ENCODE data around the gene ARL10.
A peak's percentile ranks its signal among the peaks of the same experiment; 100 is the strongest.

Gene ARL10

DNA sequence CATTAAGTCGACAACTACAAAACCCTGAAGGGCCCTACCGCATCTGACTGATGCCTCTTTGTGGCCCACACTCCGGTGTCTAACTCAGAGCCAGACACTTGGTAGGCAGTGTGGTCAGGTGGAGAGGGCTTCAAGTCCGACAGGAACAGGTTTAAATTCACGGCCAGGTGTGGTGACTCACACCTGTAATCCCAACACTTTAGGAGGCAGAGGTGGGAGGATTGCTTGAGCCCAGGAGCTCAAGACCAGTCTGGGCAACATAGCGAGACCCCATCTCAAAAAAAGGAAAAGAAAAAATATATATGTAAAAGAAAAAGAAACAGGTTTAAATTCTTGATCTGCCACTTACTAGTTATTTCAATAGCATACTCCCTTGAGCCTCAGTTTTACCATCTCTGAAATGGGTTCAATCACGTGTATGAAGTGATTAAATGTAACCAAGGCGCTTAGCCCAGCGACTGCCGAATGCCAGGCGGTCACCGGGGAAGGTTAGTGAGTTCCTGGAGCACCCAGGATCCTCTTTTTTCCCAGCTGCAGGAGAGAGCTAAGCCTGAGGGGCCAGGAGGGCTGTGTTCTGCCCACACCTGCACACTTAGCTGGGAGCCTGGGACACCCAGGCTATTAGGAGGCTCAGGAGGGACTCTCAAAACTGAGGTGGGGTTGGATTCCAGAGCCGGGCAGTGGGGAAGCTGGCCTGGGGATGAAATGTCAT is 50.1 kb downstream of the ARL10 start:
- no peaks in the 10 kb centered on the region for H3K27me3 ChIP-seq (ENCODE audit: low read depth, low read length)
- H3K9me3 ChIP-seq (ENCODE audit: control insufficient read depth in 1 of 2, low read length in 2 of 2) = no peaks in the 10 kb centered on the region
- peak overlapping the region; percentile 88 to 92 for H3K4me3 ChIP-seq (ENCODE audit: low read depth in 1 of 2, low read length in 2 of 2)
- peaks cover 29 to 41% of the 10 kb centered on the region in 2 donors for H3K4me1 ChIP-seq (ENCODE audit: control insufficient read depth in 1 of 2, insufficient read depth in 2 of 2, low read length in 2 of 2)
- peaks cover 0 to 2% of the 10 kb centered on the region in 2 donors for H3K36me3 ChIP-seq (ENCODE audit: control insufficient read depth in 1 of 2, insufficient read depth in 2 of 2, low read length in 2 of 2)
- H3K27ac ChIP-seq (ENCODE audit: low read length) = peak overlapping the region; percentile 87

GRCh38 chr5:176415952-176416924 is 51.0 kb downstream of the ARL10 start, which contains the start of gene CLTB:
CLTB (minus strand) TSS chr5:176416539; CDS start chr5:176416363, 176 bp downstream.
- Histone ChIP-seq H3K4me1 (ENCODE audit: control insufficient read depth in 1 of 2, insufficient read depth in 2 of 2, low read length in 2 of 2) (peaks cover 29 to 41% of the 10 kb centered on the region in 2 donors), H3K36me3 (ENCODE audit: control insufficient read depth in 1 of 2, insufficient read depth in 2 of 2, low read length in 2 of 2) (no peaks in the 10 kb centered on the region), H3K27me3 (ENCODE audit: low read depth, low read length) (no peaks in the 10 kb centered on the region), H3K9me3 (ENCODE audit: control insufficient read depth in 1 of 2, low read length in 2 of 2) (no peaks in the 10 kb centered on the region), H3K27ac (ENCODE audit: low read length) (peak within 1 kb of the TSS; percentile 87), H3K4me3 (ENCODE audit: low read depth in 1 of 2, low read length in 2 of 2) (peak within 1 kb of the TSS; percentile 88 to 92)

- Histone ChIP-seq H3K9me3 (ENCODE audit: control insufficient read depth in 1 of 2, low read length in 2 of 2) (no peaks in the 10 kb centered on the region), H3K4me1 (ENCODE audit: control insufficient read depth in 1 of 2, insufficient read depth in 2 of 2, low read length in 2 of 2) (peaks cover 29 to 41% of the 10 kb centered on the region in 2 donors), H3K36me3 (ENCODE audit: control insufficient read depth in 1 of 2, insufficient read depth in 2 of 2, low read length in 2 of 2) (no peaks in the 10 kb centered on the region), H3K4me3 (ENCODE audit: low read depth in 1 of 2, low read length in 2 of 2) (peak overlapping the region; percentile 26 to 55), H3K27me3 (ENCODE audit: low read depth, low read length) (no peaks in the 10 kb centered on the region), H3K27ac (ENCODE audit: low read length) (no peak overlapping the region)
Measured at GRCh38 chr5:176416965-176417364, 51.7 kb downstream of the ARL10 start.

GRCh38 chr5:176418251-176418650 is 53.0 kb downstream of the ARL10 start:
- H3K36me3 ChIP-seq (ENCODE audit: control insufficient read depth in 1 of 2, insufficient read depth in 2 of 2, low read length in 2 of 2) = no peaks in the 10 kb centered on the region
- H3K27ac ChIP-seq (ENCODE audit: low read length) = no peak overlapping the region
- H3K4me3 ChIP-seq (ENCODE audit: low read depth in 1 of 2, low read length in 2 of 2) = no peak overlapping the region
- H3K9me3 ChIP-seq (ENCODE audit: control insufficient read depth in 1 of 2, low read length in 2 of 2) = no peaks in the 10 kb centered on the region
- peaks cover 21 to 30% of the 10 kb centered on the region in 2 donors for H3K4me1 ChIP-seq (ENCODE audit: control insufficient read depth in 1 of 2, insufficient read depth in 2 of 2, low read length in 2 of 2)
- no peaks in the 10 kb centered on the region for H3K27me3 ChIP-seq (ENCODE audit: low read depth, low read length)

GRCh38 chr5:176420086-176420485 is 54.8 kb downstream of the ARL10 start:
- Histone ChIP-seq H3K4me3 (ENCODE audit: low read depth in 1 of 2, low read length in 2 of 2) (no peak overlapping the region), H3K27me3 (ENCODE audit: low read depth, low read length) (no peaks in the 10 kb centered on the region), H3K4me1 (ENCODE audit: control insufficient read depth in 1 of 2, insufficient read depth in 2 of 2, low read length in 2 of 2) (peaks cover 6 to 11% of the 10 kb centered on the region in 2 donors), H3K27ac (ENCODE audit: low read length) (no peak overlapping the region), H3K9me3 (ENCODE audit: control insufficient read depth in 1 of 2, low read length in 2 of 2) (no peaks in the 10 kb centered on the region), H3K36me3 (ENCODE audit: control insufficient read depth in 1 of 2, insufficient read depth in 2 of 2, low read length in 2 of 2) (no peaks in the 10 kb centered on the region)

GRCh38 chr5:176420972-176421544 is 55.8 kb downstream of the ARL10 start:
- Histone ChIP-seq H3K4me1 (ENCODE audit: control insufficient read depth in 1 of 2, insufficient read depth in 2 of 2, low read length in 2 of 2) (peaks cover 4 to 8% of the 10 kb centered on the region in 2 donors), H3K27ac (ENCODE audit: low read length) (no peak overlapping the region), H3K4me3 (ENCODE audit: low read depth in 1 of 2, low read length in 2 of 2) (no peak overlapping the region), H3K9me3 (ENCODE audit: control insufficient read depth in 1 of 2, low read length in 2 of 2) (no peaks in the 10 kb centered on the region), H3K27me3 (ENCODE audit: low read depth, low read length) (no peaks in the 10 kb centered on the region), H3K36me3 (ENCODE audit: control insufficient read depth in 1 of 2, insufficient read depth in 2 of 2, low read length in 2 of 2) (no peaks in the 10 kb centered on the region)

DNA sequence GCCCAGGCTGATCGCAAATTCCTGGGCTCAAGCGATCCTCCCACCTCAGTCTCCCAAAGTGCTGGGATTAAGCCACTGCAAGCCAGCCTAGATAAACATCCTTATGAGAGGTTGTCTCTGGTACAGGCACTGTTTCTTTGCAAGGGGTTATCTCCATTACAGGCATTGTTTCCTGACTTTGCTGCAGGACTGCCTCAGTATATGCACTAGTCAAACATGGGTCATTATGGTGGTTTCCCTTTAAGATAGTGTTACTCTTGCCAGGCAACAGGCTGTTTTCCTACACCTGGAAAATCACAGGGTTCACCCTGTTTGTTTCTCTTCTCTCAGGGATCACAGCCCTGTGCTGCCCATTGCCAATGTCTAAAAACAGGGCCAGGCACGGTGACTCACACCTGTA is 58.9 kb downstream of the ARL10 start:
- no peaks in the 10 kb centered on the region for H3K36me3 ChIP-seq (ENCODE audit: control insufficient read depth in 1 of 2, insufficient read depth in 2 of 2, low read length in 2 of 2)
- no peaks in the 10 kb centered on the region for H3K4me1 ChIP-seq (ENCODE audit: control insufficient read depth in 1 of 2, insufficient read depth in 2 of 2, low read length in 2 of 2)
- no peaks in the 10 kb centered on the region for H3K9me3 ChIP-seq (ENCODE audit: control insufficient read depth in 1 of 2, low read length in 2 of 2)
- no peaks in the 10 kb centered on the region for H3K27me3 ChIP-seq (ENCODE audit: low read depth, low read length)
- no peak overlapping the region for H3K27ac ChIP-seq (ENCODE audit: low read length)
- H3K4me3 ChIP-seq (ENCODE audit: low read depth in 1 of 2, low read length in 2 of 2) = no peak overlapping the region

DNA sequence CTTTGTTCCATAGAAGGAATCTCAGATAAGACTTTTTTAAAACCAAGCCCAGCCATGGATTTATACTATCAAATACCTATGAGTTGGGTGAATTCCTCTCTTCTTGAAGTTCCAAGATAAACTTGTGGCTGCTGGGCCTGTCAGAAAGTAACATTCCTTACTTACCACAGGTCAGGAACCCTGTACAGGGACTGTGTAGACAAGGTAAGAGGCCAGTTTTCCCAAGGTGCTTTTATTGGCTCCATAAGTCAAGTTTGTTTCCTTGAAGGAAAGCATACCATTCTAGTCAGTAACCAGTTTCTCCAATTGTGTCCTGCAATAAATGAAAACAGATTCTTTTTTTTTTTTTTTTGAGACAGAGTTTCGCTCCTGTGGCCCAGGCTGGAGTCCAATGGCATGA is 59.9 kb downstream of the ARL10 start:
- H3K4me1 ChIP-seq (ENCODE audit: control insufficient read depth in 1 of 2, insufficient read depth in 2 of 2, low read length in 2 of 2) = no peaks in the 10 kb centered on the region
- no peak overlapping the region for H3K4me3 ChIP-seq (ENCODE audit: low read depth in 1 of 2, low read length in 2 of 2)
- H3K36me3 ChIP-seq (ENCODE audit: control insufficient read depth in 1 of 2, insufficient read depth in 2 of 2, low read length in 2 of 2) = no peaks in the 10 kb centered on the region
- H3K27me3 ChIP-seq (ENCODE audit: low read depth, low read length) = no peaks in the 10 kb centered on the region
- H3K9me3 ChIP-seq (ENCODE audit: control insufficient read depth in 1 of 2, low read length in 2 of 2) = no peaks in the 10 kb centered on the region
- H3K27ac ChIP-seq (ENCODE audit: low read length) = no peak overlapping the region

DNA sequence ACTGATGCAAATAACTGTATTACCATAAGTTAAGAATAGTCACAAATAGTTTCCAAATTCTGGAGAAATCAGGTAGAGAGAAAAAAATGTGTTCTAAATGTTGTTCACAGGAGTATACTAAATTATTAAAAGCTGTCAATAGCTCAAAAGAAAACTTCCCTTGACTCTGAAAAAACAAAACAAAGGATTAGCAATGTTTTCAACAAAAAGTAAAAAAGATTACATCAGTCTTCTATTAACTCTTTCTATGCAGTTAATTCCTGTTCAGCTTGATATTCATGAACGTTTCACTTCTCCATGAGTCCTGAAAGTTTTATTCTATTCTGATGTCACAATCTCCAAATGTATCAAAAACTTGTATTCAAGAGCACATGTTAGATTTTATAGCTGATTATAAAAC is 60.5 kb downstream of the ARL10 start:
- no peaks in the 10 kb centered on the region for H3K4me1 ChIP-seq (ENCODE audit: control insufficient read depth in 1 of 2, insufficient read depth in 2 of 2, low read length in 2 of 2)
- no peaks in the 10 kb centered on the region for H3K9me3 ChIP-seq (ENCODE audit: control insufficient read depth in 1 of 2, low read length in 2 of 2)
- no peak overlapping the region for H3K27ac ChIP-seq (ENCODE audit: low read length)
- no peak overlapping the region for H3K4me3 ChIP-seq (ENCODE audit: low read depth in 1 of 2, low read length in 2 of 2)
- H3K36me3 ChIP-seq (ENCODE audit: control insufficient read depth in 1 of 2, insufficient read depth in 2 of 2, low read length in 2 of 2) = no peaks in the 10 kb centered on the region
- H3K27me3 ChIP-seq (ENCODE audit: low read depth, low read length) = no peaks in the 10 kb centered on the region

DNA sequence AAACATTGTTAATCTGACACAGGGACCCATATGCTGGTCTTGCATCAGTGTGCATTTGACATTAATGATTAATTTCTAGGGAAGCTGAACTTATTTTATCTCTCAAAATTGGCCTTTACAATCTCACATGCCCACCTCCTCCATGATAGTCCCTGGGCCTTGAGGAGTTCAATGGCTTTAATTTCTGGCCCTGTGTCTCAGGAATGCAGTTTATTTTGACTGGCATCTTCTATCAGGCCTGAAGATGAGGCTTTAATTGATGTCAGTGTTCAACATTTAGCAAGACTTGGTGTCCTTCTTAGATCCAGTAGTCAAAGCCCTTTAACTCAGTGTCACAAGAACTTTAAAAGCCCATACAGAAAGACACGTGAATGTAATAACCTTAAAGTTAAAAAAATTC is 61.6 kb downstream of the ARL10 start:
- no peak overlapping the region for H3K4me3 ChIP-seq (ENCODE audit: low read depth in 1 of 2, low read length in 2 of 2)
- H3K9me3 ChIP-seq (ENCODE audit: control insufficient read depth in 1 of 2, low read length in 2 of 2) = no peaks in the 10 kb centered on the region
- no peak overlapping the region for H3K27ac ChIP-seq (ENCODE audit: low read length)
- H3K27me3 ChIP-seq (ENCODE audit: low read depth, low read length) = no peaks in the 10 kb centered on the region
- H3K4me1 ChIP-seq (ENCODE audit: control insufficient read depth in 1 of 2, insufficient read depth in 2 of 2, low read length in 2 of 2) = no peaks in the 10 kb centered on the region
- no peaks in the 10 kb centered on the region for H3K36me3 ChIP-seq (ENCODE audit: control insufficient read depth in 1 of 2, insufficient read depth in 2 of 2, low read length in 2 of 2)

DNA sequence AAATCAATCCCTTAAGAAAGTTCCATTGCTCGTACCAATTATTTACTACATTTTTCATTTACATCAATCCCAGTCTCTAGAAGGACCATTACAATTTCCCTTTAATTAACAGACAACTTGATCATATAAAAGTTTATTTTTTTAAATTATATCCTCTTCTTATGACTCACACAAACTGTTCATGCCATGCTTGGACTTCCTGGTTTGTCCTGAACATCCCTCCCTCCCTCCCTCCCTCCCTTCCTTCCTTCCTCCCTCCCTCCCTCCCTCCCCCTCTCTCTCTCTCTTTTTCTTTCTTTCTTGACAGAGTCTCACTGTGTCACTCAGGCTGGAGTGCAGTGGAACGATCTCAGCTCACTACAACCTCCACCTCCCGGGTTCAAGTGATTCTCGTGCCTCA is 62.7 kb downstream of the ARL10 start:
- Histone ChIP-seq H3K4me3 (ENCODE audit: low read depth in 1 of 2, low read length in 2 of 2) (no peak overlapping the region), H3K27ac (ENCODE audit: low read length) (no peak overlapping the region), H3K4me1 (ENCODE audit: control insufficient read depth in 1 of 2, insufficient read depth in 2 of 2, low read length in 2 of 2) (no peaks in the 10 kb centered on the region), H3K36me3 (ENCODE audit: control insufficient read depth in 1 of 2, insufficient read depth in 2 of 2, low read length in 2 of 2) (no peaks in the 10 kb centered on the region), H3K9me3 (ENCODE audit: control insufficient read depth in 1 of 2, low read length in 2 of 2) (no peaks in the 10 kb centered on the region), H3K27me3 (ENCODE audit: low read depth, low read length) (no peaks in the 10 kb centered on the region)
